Islet precursor cell (in vitro differentiated cells): ENCODE measurements around the gene PHF20.
"Not testable (repeated sequence)": the region's sequence is repeated elsewhere in the genome, so short reads cannot be mapped to it uniquely, and the experiment has no call there.

Source experiments
- DNase-seq: peaks from one replicate; pipeline ENCODE4 v3.0.0-alpha.2; 2018

PHF20 gene

DNA sequence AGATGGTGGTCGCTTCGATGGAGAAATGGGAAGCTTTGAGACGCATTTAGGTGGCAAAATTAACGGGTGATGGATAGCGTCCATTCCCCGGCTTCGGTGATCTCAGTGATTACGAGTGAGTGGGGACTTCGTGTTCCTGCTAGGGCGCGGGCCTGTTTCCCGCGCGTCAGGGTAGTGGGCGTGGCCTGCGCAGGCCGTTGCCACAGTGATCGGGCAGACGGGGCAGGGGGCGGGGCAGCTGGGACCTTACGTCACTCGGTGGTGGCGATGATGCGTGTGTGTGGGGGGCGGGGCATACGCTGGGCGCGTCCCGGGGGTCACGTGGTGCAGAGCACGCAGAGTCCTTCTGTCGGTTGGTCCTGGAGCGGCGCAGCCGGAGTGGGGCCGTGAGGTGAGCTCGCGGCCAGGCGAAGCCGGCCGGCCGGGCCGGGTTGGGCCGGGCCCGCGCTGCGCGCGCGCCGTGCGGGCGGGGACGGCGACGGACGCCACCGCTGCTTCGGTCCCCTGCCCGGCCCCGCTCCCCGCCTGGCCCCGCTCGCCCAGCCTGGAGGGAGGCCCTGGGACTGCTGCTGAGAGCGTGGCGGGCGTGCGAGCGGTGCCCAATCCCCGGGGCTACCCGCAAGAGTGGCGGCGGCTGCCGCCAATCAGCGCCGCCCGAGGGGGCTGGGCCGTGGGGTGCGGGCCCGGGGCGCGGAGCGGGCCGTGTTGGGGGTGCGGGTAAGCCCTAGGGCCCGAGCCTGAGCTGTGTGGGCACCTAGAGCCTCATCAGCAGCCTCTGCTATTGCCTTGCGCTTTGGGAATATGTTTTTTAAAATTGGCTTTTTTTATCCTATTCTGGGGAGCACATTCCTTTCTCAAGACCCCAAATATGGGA lies at the start of gene PHF20:
Gene PHF20 (plus strand): TSS at position 327 of the 874 bp plus-strand sequence. CDS start 29,508 bp downstream, outside the sequence.
- DNase-seq = peak; percentile 98

DNA sequence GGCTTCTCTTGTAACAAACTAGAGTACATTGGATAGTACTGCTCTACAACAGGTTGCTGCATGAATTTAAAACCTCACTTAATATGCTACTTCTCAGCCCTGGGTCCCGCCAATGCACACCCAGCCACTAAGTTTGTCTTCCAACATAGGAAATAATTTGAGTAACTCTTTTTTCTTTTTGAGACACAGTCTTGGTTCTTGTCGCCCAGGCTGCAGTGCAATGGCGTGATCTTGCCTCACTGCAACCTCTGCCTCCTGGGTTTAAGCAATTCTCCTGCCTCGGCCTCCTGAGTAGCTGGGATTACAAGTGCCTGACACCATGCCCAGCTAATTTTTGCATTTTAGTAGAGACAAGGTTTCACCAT lies 48.6 kb upstream of the PHF20 start:
- DNase-seq = not testable (repeated sequence)

DNA sequence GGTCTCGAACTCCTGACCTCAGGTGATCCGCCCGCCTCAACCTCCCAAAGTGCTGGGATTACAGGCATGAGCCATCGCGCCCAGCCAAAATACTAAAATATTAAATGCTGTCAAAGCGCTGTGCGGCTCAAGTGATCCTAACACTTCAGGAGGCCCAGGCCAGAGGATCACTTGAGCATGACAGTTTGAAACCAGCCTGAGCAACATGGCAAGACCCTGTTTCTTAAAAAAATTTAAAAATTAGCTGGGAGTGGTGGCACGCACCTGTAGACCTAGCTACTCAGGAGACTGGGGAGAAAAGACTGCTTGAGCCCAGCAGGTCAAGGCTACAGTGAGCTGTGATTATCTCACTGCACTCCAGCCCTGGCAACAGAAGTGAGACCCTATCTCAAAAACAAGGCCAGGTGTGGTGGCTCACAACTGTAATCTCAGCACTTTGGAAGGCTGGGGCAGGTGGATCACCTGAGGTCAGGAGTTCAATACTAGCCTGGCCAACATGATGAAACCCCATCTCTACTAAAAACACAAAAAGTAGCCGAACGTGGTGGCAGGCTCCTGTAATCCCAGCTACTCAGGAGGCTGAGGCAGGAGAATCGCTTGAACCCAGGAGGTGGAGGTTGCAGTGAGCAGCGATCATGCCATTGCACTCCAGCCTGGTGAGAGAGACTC lies 48.0 kb upstream of the PHF20 start:
- DNase-seq = not testable (repeated sequence)

DNA sequence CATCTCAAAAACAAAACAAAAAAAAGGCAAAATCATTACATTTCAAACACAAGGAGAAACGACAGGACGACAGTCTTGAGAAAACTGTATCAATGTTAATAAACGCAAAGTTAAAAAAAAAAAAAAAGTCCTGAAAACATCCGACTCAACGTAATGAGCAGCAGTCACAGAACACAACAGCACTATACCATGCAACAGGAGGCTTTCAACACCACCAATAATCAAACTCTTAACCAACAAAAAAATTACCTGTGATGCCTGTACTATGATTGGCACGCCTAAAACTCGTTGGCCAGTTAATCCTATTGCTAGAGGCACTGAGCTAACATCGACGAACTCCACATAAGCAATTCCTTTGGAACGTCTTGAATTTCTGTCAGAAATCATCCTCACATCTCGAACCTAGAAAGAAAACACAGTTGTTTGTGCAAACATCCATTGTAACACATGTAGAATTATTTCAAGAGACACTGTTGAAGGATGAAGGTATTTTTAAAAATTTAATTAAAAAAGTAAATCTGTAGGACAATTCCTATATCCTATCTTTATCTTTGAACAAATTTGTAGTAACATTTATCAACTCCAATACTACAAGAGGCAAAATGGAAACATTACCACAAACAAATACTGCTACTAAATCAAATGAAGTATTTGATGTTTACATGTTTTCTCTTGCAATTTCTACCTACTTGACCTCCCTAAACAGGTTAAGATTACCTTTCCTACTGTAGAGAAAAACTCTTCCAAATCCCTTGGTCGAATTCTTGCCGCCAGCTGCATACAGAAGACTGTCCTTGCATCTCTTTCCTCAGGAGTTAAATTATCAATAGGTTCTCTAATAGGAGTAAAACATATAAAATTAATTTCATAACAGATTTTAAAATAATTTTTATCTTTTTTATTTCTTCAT lies 47.2 kb upstream of the PHF20 start:
- no peak for DNase-seq

DNA sequence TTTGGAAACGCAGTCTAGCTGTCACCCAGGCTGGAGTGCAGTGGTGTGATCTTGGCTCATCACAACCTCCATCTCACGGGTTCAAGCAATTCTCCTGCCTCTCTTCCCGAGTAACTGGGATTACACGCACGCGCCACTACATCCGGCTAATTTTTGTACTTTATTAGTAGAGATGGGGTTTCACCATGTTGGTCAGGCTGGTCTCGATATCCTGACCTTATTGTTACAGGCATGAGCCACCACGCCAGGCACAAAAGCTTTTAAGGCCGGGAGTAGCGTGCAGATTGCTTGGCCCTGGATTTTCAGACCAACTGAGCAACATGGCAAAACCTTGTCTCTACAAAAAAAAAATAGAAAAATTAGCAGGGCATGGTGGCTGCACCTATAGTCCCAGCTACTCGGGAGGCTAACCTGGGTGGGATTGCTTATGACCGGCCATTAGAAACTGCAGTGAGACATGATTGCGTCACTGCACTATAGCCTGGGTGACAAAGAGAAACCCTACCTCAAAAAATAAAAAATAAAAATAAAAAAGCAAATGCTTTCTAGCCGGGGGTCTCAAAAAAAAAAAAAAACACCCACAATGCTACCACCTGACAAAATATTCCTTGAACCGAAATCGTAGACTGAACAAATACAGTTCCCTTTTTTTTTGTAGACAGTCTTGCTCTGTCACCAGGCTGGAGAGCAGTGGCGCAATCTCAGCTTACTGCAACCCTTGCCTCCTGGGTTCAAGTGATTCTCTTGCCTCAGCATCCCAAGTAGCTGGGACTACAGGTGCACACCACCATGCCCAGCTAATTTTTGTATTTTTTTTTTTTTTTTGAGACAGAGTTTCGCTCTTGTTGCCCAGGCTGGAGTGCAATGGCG lies 44.7 kb upstream of the PHF20 start:
- no peak for DNase-seq

DNA sequence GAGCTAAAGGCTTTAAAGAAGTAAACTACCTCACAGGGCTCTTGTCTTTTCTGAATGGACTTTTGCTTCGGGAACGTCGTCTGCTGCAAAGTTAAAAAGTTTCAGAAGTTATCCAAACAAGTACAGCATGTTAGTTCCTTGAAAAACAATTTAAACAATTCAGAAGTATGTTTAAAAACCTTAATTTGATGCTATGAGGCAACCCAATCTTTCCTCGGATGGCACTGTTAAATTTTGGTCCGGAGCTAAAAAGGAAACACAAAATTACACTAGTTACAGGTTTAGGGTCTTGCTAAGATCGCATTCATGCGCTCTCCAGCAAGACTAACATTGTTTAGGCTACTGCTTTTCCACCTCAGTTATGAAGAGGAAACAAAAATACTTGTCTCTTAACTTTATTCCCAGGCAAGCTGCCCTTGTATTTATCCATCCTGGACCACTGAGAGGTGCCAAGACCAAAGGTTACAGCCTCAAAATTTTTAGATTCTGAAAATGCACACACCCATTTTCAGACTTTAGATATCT lies 42.5 kb upstream of the PHF20 start:
- DNase-seq = no peak

DNA sequence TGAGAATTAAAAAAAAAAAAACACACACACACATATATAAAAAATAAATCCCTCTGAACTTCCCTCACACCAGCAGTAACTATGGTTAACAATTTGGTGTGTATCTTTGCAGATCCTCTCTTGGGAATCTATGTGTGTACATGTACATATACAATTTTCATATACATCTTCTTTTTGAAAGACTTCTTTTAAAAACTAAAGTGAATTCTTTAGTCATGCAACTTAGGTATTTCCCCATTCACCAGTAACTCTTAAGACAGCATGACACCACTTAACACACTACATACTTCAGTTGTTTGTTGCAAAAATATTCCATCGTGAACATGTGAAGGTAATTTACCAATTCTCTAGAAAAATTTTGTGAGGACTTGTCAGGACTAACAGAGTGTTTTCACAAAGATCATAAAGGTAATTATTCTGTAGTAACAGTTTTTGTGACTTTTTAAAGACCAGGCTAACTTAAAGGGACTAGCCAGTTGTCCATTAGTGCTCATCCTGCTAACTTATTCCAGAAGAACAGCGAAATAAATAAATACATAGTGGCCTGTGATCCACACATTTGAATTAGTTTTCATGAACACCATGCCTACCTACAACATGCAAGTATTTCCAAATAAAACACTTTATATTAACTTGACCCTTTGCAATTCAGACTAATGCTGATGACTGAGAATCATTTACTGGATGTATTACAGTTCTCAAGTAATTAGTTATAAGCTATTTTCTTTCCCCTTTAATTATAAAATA lies 41.8 kb upstream of the PHF20 start:
- no peak for DNase-seq

DNA sequence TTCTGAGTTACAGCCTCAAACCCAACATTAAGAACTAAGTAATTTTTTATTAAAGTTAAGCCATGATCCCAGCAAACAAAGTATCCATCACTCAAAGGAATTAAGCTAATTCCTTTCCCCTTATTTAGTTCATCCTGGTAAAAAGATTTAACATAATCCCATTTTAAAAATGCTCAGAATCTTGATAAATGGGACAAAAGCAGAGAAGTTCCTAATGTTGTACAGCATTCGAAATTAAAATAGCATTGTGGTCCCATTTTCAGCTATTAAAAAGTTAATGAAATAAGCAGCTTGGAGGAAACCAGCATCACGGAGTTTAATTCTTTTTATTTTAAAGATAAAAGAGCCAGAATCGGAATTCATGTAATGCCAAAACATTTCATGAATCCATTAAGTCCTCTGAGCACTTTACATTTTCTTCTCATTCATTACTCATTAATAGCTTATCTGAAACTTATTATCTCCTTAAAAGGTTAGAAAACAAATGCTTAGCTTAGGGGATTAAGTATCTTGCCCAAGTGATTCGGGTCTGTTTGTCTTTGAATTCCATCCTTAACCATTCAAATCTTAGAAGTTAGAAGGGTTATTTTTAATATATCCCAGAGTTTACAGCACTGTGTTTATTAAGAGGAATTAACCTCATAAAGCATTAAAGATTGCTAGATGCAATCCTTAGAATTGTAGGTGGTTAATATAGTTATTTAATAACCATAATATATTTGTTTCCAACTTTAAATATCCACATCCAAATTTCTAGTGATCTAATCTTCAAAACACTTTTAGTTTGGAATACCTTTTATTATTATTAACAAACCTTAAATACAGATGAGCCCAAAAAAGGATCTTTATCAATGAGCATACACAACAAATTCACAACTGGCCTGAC lies 41.0 kb upstream of the PHF20 start:
- DNase-seq = no peak

DNA sequence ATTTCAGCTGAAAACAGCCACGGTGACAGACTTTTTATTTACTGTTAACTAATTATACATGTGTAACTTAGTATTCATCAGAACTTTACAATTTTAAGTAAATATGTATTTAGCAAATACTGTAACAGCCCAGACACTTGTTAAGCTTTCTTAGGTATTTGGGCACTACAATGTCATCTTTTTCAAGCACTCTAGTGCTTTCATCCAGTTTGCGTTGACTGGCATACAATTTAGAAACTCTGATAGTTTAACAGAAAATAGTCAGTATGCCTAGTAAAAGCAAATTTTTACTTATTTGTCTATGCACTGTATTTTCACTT lies 40.4 kb upstream of the PHF20 start:
- DNase-seq = no peak

DNA sequence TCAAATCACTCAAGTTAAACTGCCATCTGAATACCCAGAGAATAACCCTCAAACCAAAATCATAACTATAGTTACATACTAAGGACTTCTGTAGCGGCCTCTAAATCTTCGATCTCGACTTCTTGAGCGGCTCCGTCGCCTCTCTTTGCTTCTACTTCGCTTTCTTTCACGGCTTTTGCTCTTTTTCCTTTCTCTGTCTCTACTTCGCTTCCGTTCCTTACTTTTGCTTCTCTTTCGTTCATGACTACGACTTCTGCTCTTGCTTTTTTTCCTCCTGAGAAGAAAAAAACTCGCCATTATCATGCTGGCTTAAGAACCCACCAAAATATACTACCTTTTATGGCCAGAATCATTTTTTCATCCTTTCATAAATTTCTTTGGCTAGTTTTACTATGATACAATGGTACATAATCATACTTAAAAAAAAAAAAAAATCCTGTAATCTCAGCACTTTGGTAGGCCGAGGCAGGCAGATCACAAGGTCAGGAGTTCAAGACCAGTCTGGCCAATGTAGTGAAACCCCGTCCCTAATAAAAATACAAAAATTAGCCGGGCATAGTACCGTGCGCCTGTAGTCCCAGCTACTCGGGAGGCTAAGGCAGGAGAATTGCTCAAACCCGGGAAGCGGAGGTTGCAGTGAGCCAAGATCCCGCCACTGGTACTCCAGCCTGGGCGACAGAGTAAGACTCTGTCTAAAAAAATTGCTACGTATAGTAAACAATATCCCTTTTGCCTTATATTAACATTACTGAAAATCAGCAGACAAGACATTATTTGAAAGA lies 39.8 kb upstream of the PHF20 start:
- no peak for DNase-seq

DNA sequence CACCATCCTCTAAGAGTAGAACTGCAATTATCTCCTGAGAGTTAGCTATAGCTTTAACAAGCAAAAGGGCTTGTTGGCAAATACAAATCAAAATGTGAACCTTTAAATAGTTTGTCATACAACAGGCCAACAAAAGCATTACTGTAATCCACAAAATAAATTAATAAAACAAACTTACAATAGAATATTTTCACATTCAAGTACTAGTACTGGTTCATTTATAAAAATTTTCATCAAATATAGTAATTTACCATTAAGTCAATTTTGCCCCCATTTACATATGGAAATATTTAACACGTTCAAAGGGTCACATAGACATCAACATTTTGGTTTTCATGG lies 39.2 kb upstream of the PHF20 start:
- no peak for DNase-seq

DNA sequence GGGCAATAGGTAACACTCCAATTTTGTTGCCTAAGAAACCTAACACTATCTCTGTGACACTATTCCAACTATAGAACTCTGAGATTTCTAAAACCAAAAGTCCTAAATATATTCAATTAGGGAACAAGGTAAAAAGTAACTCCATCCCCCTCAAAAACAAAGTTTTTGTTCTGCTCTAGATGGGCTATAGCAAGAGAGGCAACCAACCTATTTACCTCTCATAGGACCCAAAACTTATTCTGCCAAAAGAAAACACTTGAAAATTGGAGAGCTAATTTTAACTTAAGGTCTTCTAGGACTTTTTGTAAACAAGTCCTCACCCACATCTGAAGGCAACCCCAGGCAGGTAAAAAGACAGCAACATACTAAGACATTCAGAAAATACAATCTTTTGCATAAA lies 37.4 kb upstream of the PHF20 start:
- no peak for DNase-seq

DNA sequence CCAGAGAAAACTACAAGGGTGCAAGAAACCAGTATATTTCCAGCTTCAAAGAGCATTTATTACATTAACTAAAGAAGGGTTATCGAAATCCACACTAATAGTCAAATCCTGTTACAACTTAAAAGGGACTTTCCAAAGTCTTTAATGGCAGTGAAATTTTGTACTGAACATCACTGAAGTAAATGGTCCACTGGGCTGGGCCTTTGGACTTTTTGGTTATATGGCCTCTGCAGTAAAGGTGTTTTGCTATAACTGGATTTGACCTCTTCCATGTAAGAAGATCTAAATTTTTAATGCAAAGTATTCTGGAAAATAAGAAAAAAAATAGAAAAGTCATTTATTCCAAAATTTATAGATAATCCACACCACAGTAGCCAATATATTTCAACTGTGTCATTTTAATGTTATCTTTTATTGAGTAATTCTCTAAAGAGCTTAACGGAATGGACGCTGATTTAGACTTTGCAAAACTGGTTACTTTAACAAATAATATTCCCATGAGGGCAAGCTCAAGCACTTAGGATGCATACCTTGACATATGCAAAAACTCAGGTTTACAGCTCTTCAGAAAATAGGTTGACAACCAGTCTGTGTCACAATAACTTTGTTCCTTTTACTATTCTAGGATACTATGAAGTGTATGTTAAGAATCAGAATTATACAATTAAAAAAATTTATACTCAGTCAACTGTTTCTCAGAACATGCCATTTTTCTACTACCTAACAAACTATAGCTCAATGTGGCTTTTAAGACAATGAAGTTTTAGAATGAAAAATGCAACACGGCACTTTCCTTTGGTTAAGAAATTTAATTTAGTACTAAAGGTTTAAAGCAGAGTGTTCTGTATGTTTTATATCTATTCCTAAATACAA lies 36.8 kb upstream of the PHF20 start:
- DNase-seq = no peak

DNA sequence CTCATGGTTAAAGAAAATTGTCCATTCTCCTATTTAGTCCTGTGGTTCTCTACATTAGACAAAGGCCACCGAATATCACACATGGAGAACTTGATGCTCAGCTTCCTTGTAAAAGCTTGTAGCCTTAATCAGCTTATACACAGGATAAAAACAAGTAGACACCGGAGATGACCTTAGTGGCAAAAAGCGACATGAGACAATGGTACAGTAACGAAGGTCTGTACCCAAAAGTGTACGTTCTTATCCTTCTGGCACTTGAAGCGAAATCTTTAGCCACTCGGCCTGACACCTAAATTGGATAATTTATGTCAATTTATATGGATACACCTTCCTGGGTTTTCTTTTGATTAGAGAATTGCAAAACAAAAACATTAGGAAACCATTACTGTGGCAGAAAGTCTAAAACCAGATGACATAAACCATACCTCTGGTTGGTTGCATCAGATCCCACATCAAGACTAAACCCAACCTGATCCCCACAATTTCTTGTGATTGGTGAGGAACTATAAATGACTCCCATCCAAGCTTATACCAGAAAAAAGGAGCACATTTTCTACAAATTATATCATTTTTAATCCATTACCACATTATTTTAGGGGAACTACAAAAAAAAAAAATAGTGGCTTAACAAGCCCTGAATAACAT lies 35.9 kb upstream of the PHF20 start:
- no peak for DNase-seq

DNA sequence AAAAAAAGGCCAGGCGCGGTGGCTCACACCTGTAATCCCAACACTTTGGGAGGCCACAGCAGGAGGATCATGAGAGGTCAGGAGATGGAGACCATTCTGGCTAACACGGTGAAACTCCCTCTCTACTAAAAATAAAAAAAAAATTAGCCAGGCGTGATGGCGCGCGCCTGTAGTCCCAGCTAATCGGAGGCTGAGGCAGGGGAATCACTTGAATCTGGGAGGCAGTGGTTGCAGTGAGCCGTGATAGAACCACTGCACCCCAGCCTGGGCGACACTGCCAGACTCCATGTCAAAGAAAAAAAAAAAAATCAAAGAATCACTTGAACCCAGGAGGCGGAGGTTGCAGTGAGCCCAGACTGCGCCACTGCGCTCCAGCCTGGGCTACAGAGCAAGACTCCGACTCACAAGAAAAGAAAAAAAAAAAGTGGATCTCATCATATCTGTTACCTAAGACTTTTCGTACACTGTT lies 33.9 kb upstream of the PHF20 start:
- no peak for DNase-seq

DNA sequence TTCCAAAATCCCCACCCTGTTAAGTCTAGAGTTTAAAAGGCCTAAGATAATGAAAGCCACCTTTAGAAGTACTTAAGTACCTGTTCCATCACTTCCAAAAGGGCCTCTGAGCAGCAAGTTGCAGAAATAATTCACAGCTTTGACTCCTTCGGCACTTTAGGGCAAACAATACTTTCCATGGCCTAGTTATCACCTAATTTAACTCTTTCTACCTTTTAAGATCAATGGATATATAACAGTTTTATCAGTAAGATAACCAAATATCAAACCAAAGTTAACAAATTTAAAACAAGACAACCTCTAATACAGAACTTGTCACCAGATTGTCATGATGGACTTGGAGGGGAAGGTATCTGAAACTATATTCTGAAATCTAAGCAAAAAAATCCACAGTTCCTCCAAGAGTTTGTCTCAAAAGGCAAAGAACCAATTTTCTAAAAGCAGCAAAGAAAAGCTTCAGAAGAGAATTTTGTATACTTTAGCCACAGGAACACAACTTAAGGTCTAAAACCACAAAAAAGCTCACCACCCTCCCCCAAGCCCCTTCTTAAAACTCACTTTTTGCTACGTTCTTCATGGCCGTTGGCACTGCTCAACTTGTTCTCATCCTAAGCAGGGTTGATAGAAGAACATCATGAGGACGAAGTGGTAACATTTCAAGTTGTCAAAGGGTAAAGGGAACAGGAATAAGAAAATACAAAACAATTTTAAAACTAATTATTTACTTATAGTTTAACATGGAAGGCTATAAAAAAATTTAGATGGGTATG lies 33.2 kb upstream of the PHF20 start:
- no peak for DNase-seq
